Motor neuron (in vitro differentiated cells): ENCODE measurements around the gene MYLK. TPM values are rescaled to one million over a fixed set of nuclear protein-coding genes. Genes with fewer than 3 reads are reported as not detected.

Experiments used
- ATAC-seq, 8 experiments: fragments of 200-7000 bp; cut with Tn5 transposase; replicated peaks in 6 of 8; 2 replicates each; pipeline ENCODE4 v1.8.0; 2021; ENCODE audit warnings: mild to moderate bottlenecking in 8 of 8, moderate library complexity in 8 of 8
- H3K27ac ChIP-seq, 2 donors: fragments of 250-450 bp; sonication (Bioruptor Pico); 2 replicates each; pipeline ENCODE4 v1.9.0; 2021; ENCODE audit warnings: antibody characterized with exemption in 2 of 2, mild to moderate bottlenecking in 2 of 2, moderate library complexity in 1 of 2
- H3K4me1 ChIP-seq, 2 donors: fragments of 250-450 bp; sonication (Bioruptor Pico); replicated peaks in 1 of 2; 2 replicates each; pipeline ENCODE4 v1.6.1; 2021; ENCODE audit warnings: antibody characterized with exemption in 2 of 2, mild to moderate bottlenecking in 2 of 2, moderate library complexity in 1 of 2
- H3K4me3 ChIP-seq, 5 donors: fragments of 250-450 bp; sonication (Bioruptor Pico); 2 replicates each; pipeline ENCODE4 v1.9.0; 2021; ENCODE audit warnings: antibody characterized with exemption in 5 of 5, mild to moderate bottlenecking in 5 of 5, moderate library complexity in 4 of 5
- WGBS, 10 experiments: fragments of 450-650 bp; shearing (Covaris generic); methylation state at CpG; one replicate each; pipeline ENCODE4 v1.0.0; 2022; 5-methylcytosine and 5-hydroxymethylcytosine counted together
- in situ Hi-C, 9 experiments: fragments of 400-800 bp; cut with MboI; loops; one replicate each; pipeline ENCODE4 v1.15.0; 2021; ENCODE audit warnings: low sequenced_read_pairs in 9 of 9, low pct_unique_long_range_greater_than_20kb in 2 of 9; ENCODE audit not compliant: unreplicated experiment in 9 of 9
- total RNA-seq, 8 experiments: library from RNA; unstranded; fragments of 300-600 nt; gene quantifications; 2 replicates each; pipeline versions ENCODE4 v1.2.3 to v1.2.4, GENCODE V29; 2022

MYLK gene
- total RNA-seq, 8 experiments from 2014 or later = 1.8 to 18.7 (median 6.1) TPM

GRCh38 chr3:123837858-123838257, 46.3 kb downstream of the MYLK start:
- ATAC-seq = no peak
- Histone ChIP-seq H3K27ac (no peak overlapping the region), H3K4me3 (no peak overlapping the region), H3K4me1 (no peaks in the 10 kb centered on the region)
- in situ Hi-C loops = no loop called here

DNA sequence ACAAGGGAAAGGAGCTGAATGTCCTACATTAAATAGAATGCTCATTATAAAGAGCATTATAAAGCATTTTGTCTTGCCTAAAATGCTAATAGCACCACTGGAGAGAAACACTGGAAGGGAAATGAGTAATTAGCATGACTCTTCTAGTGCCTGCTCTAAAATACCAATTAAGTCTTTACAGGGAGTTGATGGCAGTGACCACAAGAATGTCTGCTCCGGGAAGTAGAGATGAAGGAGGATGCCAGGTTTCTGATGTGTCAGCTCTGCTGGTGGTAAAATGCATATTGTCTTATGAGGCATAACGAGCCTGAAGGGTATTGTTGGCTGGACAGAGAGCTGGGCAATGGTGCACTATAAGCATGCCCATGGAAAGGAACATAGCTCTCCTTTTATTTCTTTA, 49.5 kb downstream of the MYLK start:
- peak in 3 of 8 experiments; percentile 11 to 99 (median 91) for ATAC-seq
- WGBS, 10 experiments = 0 to 83% (median 67%) methylated on average over 1 to 2 of the region's 2 CpGs; no CpG with 5 or more reads in 3 of the 10 experiments
- Histone ChIP-seq H3K27ac (no peak overlapping the region), H3K4me1 (no peaks in the 10 kb centered on the region), H3K4me3 (no peak overlapping the region)
- in situ Hi-C loops = no loop called here

GRCh38 chr3:123833398-123833785, 50.7 kb downstream of the MYLK start:
- 0 to 100% (median 82%) methylated on average over 1 of the region's 1 CpG; no CpG with 5 or more reads in 6 of the 10 experiments for WGBS, 10 experiments
- Histone ChIP-seq H3K4me1 (no peaks in the 10 kb centered on the region), H3K27ac (no peak overlapping the region), H3K4me3 (no peak overlapping the region)
- in situ Hi-C loops = no loop called here
- no peak for ATAC-seq

- 40 to 85% (median 60%) methylated on average over 1 to 3 of the region's 3 CpGs; no CpG with 5 or more reads in 5 of the 10 experiments for WGBS, 10 experiments
- in situ Hi-C loops = no loop called here
- Histone ChIP-seq H3K27ac (no peak overlapping the region), H3K4me1 (no peaks in the 10 kb centered on the region), H3K4me3 (no peak overlapping the region)
- ATAC-seq = no peak
Measured at GRCh38 chr3:123832692-123833397, 51.3 kb downstream of the MYLK start.

GRCh38 chr3:123831420-123831819, 52.7 kb downstream of the MYLK start:
- Histone ChIP-seq H3K4me3 (no peak overlapping the region), H3K27ac (no peak overlapping the region), H3K4me1 (no peaks in the 10 kb centered on the region)
- WGBS, 10 experiments = 57 to 100% (median 73%) methylated on average over 1 to 5 of the region's 7 CpGs; no CpG with 5 or more reads in 3 of the 10 experiments
- peak in 1 of 8 experiments; percentile 29 for ATAC-seq
- in situ Hi-C loops = no loop called here

GRCh38 chr3:123821920-123822319, 62.2 kb downstream of the MYLK start:
- Histone ChIP-seq H3K4me3 (no peak overlapping the region), H3K27ac (no peak overlapping the region), H3K4me1 (peaks cover 0 to 3% of the 10 kb centered on the region in 2 donors)
- no peak for ATAC-seq
- WGBS, 10 experiments = 40 to 100% (median 88%) methylated on average over 1 of the region's 1 CpG; no CpG with 5 or more reads in 3 of the 10 experiments
- in situ Hi-C loops = no loop called here

- 80 to 100% (median 100%) methylated on average over 1 of the region's 1 CpG; no CpG with 5 or more reads in 4 of the 10 experiments for WGBS, 10 experiments
- H3K27ac ChIP-seq = no peak overlapping the region
- no peak overlapping the region for H3K4me3 ChIP-seq
- peaks cover 0 to 3% of the 10 kb centered on the region in 2 donors for H3K4me1 ChIP-seq
- in situ Hi-C loops = no loop called here
- no peak for ATAC-seq
Measured at GRCh38 chr3:123819949-123820348, 64.2 kb downstream of the MYLK start.

DNA sequence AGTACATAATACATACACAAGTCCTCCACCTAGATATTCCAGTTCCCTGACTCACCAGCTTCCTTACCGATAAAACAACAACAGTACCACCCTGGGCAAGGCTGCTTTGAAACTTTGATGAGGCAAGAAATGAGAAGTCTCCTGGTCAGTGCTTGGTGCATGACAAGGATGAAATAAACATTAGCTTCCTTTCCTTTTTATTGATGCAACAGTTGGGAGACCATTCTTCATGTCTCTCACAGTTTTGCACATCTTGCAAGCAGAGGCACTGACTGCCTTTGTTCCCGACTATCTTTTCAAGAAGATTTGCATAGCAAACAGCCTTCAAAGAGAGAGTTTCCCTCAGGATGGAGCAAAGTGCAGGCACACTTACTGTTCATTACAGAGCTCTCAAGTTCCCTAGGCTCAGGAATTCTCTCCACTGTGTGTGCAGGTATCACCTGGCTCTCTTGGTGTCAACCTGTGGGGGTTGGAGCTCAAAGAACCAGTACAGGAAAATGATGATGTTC, 65.2 kb downstream of the MYLK start:
- 0 to 100% (median 20%) methylated on average over 1 to 2 of the region's 2 CpGs; no CpG with 5 or more reads in 1 of the 10 experiments for WGBS, 10 experiments
- H3K27ac ChIP-seq = no peak overlapping the region
- in situ Hi-C loops = no loop called here
- ATAC-seq = peak in 5 of 8 experiments; percentile 21 to 96 (median 40)
- peaks cover 0 to 3% of the 10 kb centered on the region in 2 donors for H3K4me1 ChIP-seq
- H3K4me3 ChIP-seq = no peak overlapping the region

DNA sequence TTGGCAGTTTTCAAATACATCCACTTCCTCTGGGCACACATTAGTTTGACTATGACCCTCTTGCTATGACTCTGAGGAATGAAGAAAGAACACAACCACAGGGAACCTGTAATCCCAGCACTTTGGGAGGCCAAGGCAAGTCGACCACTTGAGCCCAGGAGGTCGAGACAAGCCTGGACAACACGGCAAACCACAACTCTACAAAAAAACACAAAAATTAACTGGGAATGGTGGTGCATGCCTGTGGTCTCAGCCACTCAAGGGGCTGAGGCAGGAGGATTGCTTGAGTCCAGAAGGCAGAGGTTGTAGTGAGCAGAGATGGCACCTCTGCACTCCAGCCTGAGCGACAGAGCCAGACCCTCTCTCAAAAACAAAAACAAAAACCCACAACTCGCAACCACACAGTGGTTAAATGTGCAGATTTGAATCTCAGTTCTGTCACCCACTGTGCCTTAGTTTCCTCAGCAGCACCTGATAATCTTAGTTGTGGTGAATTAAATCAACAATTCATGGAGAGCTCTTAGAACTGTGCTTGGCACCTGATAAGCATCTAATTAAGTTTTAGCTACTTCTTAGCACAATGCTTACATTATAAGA, 65.7 kb downstream of the MYLK start:
- in situ Hi-C loops = no loop called here
- 0 to 95% (median 60%) methylated on average over 1 to 5 of the region's 5 CpGs; no CpG with 5 or more reads in 1 of the 10 experiments for WGBS, 10 experiments
- Histone ChIP-seq H3K4me1 (peaks cover 0 to 3% of the 10 kb centered on the region in 2 donors), H3K4me3 (no peak overlapping the region), H3K27ac (no peak overlapping the region)
- ATAC-seq = no peak

- Histone ChIP-seq H3K4me3 (no peak overlapping the region), H3K4me1 (peaks cover 0 to 3% of the 10 kb centered on the region in 2 donors), H3K27ac (no peak overlapping the region)
- in situ Hi-C loops = no loop called here
- 70 to 100% (median 96%) methylated on average over 1 to 4 of the region's 4 CpGs; no CpG with 5 or more reads in 5 of the 10 experiments for WGBS, 10 experiments
- ATAC-seq = no peak
Measured at GRCh38 chr3:123817413-123817812, 66.7 kb downstream of the MYLK start.

- 0 to 100% (median 84%) methylated on average over 1 to 5 of the region's 5 CpGs for WGBS, 10 experiments
- Histone ChIP-seq H3K4me3 (no peak overlapping the region), H3K4me1 (peaks cover 0 to 3% of the 10 kb centered on the region in 2 donors), H3K27ac (no peak overlapping the region)
- no peak for ATAC-seq
- in situ Hi-C loops = no loop called here
Measured at GRCh38 chr3:123816673-123817207, 67.4 kb downstream of the MYLK start.

DNA sequence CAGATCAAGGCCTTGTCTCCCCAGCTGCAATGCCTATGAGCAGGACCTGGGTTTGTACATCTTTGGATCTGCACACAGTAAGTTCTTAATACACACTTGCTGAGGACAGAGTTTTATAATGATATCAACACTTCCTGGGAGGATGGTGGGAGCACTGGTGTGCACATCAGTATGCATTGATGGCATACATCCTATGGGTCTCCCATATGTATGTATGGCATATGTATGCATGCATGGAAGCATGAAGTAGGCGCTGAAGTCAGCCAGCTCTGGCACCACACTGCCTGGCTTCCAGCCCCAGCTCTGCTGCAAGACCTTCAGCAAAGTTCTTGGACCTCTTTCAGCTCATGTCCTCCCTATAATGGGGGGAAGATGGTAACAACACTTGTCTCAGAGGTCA, 68.2 kb downstream of the MYLK start:
- no peak overlapping the region for H3K4me3 ChIP-seq
- peaks cover 0 to 3% of the 10 kb centered on the region in 2 donors for H3K4me1 ChIP-seq
- H3K27ac ChIP-seq = no peak overlapping the region
- in situ Hi-C loops = no loop called here
- WGBS, 10 experiments = 100% methylated on average over 1 of the region's 1 CpG; no CpG with 5 or more reads in 8 of the 10 experiments
- no peak for ATAC-seq

GRCh38 chr3:123813876-123814275, 70.3 kb downstream of the MYLK start:
- ATAC-seq = no peak

More at GRCh38 chr3:123813876-123814275, 70.3 kb downstream of the MYLK start:
- WGBS, 10 experiments = 20 to 100% (median 73%) methylated on average over 1 to 3 of the region's 4 CpGs; no CpG with 5 or more reads in 2 of the 10 experiments
- Histone ChIP-seq H3K27ac (no peak overlapping the region), H3K4me3 (no peak overlapping the region), H3K4me1 (peaks cover 0 to 2% of the 10 kb centered on the region in 2 donors)
- in situ Hi-C loops = no loop called here
